Inflammatory macrophage treated with lipopolysaccharide for 1 hour (primary cell): ENCODE results near the gene SUPT20HL2.
A peak's percentile ranks its signal among the peaks of the same experiment; 100 is the strongest.
"Not testable (repeated sequence)": the region's sequence is repeated elsewhere in the genome, so short reads cannot be mapped to it uniquely, and the experiment has no call there.

ENCODE experiments used
- DNase-seq, 2 donors: peaks; one replicate each; pipeline ENCODE4 v3.0.0-alpha.2; 2020 to 2022

Gene SUPT20HL2

GRCh38 chrX:24309580-24310374 is 4.1 kb downstream of the SUPT20HL2 start:
- not testable (repeated sequence) for DNase-seq

GRCh38 chrX:24308803-24309202 is 5.1 kb downstream of the SUPT20HL2 start:
- not testable (repeated sequence) for DNase-seq

GRCh38 chrX:24306440-24306839 is 7.4 kb downstream of the SUPT20HL2 start:
- DNase-seq: no peak

GRCh38 chrX:24305905-24306304 is 8.0 kb downstream of the SUPT20HL2 start:
- DNase-seq: no peak

- DNase-seq: no peak
Measured at GRCh38 chrX:24301806-24302205, 12.1 kb downstream of the SUPT20HL2 start.

- DNase-seq: no peak
Measured at GRCh38 chrX:24301060-24301459, 12.8 kb downstream of the SUPT20HL2 start.

- no peak for DNase-seq
Measured at GRCh38 chrX:24298191-24298590, 15.7 kb downstream of the SUPT20HL2 start.

GRCh38 chrX:24294619-24295018 is 19.2 kb downstream of the SUPT20HL2 start:
- DNase-seq: peak in 1 of 2 donors; percentile 23

- DNase-seq: no peak
Measured at GRCh38 chrX:24293412-24293811, 20.5 kb downstream of the SUPT20HL2 start.

GRCh38 chrX:24292353-24292752 is 21.5 kb downstream of the SUPT20HL2 start:
- DNase-seq: no peak

GRCh38 chrX:24285082-24285481 is 28.8 kb downstream of the SUPT20HL2 start:
- DNase-seq: peak; percentile 3 to 11

- no peak for DNase-seq
Measured at GRCh38 chrX:24283127-24283794, 30.6 kb downstream of the SUPT20HL2 start.

- DNase-seq: peak; percentile 8 to 20
Measured at GRCh38 chrX:24282381-24283126, 31.3 kb downstream of the SUPT20HL2 start.

GRCh38 chrX:24277405-24277804 is 36.5 kb downstream of the SUPT20HL2 start:
- no peak for DNase-seq

GRCh38 chrX:24276015-24276414 is 37.9 kb downstream of the SUPT20HL2 start:
- DNase-seq: peak; percentile 18 to 21

GRCh38 chrX:24271262-24271661 is 42.6 kb downstream of the SUPT20HL2 start:
- no peak for DNase-seq

- DNase-seq: no peak
Measured at GRCh38 chrX:24268786-24269185, 45.1 kb downstream of the SUPT20HL2 start.

- no peak for DNase-seq
Measured at GRCh38 chrX:24266996-24267395, 46.9 kb downstream of the SUPT20HL2 start.

- DNase-seq: no peak
Measured at GRCh38 chrX:24264383-24264782, 49.5 kb downstream of the SUPT20HL2 start.

GRCh38 chrX:24262309-24262708 is 51.6 kb downstream of the SUPT20HL2 start:
- no peak for DNase-seq
